Endothelial cell of umbilical vein (primary cell): ENCODE data around the gene CCDC120. TPM values are rescaled to one million over a fixed set of nuclear protein-coding genes. Genes with fewer than 3 reads are reported as not detected.

ENCODE experiments used
- BruUV-seq: library from RNA; stranded (reverse); fragments of 400-500 nt; replicated peaks from 2 replicates; lab custom pipeline; 2021; lab: Mats Ljungman, UMichigan
- CTCF ChIA-PET: fragments of 300-600, 350-600 bp; sonication (Branson Sonifier 250); formaldehyde crosslinking; loops from one replicate; lab custom pipeline; 2021; ENCODE audit warnings: antibody characterized with exemption, inconsistent platforms; lab: Charles Lee
- POLR2A ChIA-PET: fragments of 300-600, 350-600 bp; sonication (Branson Sonifier 250); formaldehyde crosslinking; loops from one replicate; lab custom pipeline; 2021; ENCODE audit warnings: antibody characterized with exemption, inconsistent platforms; lab: Charles Lee
- DNase-seq: peaks from one replicate; pipeline ENCODE4 v3.0.0-alpha.2; 2011; ENCODE audit warnings: low read depth, low spot score
- FAIRE-seq: peaks from 2 replicates; lab custom pipeline; 2011; peaks lifted over from hg19 to GRCh38; lab: Jason Lieb, UNC
- H2AFZ ChIP-seq: 2 replicates; pipeline ENCODE4 v1.6.0; 2012; ENCODE audit warnings: low read depth, low read length, control low read depth, inconsistent platforms
- H3K27ac ChIP-seq: 2 replicates; pipeline ENCODE4 v1.5.1; 2011; ENCODE audit warnings: low read depth, mild to moderate bottlenecking, control low read depth, low read length, moderate library complexity; ENCODE audit not compliant: insufficient read depth
- H3K27me3 ChIP-seq, 2 experiments: 2 replicates each; pipeline versions ENCODE4 v1.6.0 to v1.6.1; 2011; ENCODE audit warnings: low read length in 2 of 2, mixed read lengths in 1 of 2; ENCODE audit not compliant: control insufficient read depth in 2 of 2, insufficient read depth in 2 of 2
- H3K36me3 ChIP-seq, 2 experiments: 2 replicates in 1 of 2; 3 replicates in 1 of 2; pipeline ENCODE4 v1.5.1; 2011; ENCODE audit warnings: low read length in 2 of 2, mild to moderate bottlenecking in 1 of 2, moderate library complexity in 1 of 2; ENCODE audit not compliant: control insufficient read depth in 2 of 2, insufficient read depth in 2 of 2; ENCODE audit errors: extremely low read depth in 1 of 2
- H3K4me1 ChIP-seq: 3 replicates; pipeline ENCODE4 v1.5.1; 2011; ENCODE audit warnings: mild to moderate bottlenecking, low read length; ENCODE audit not compliant: control insufficient read depth, insufficient read depth; ENCODE audit errors: extremely low read depth
- H3K4me2 ChIP-seq: 2 replicates; pipeline ENCODE4 v1.6.1; 2011; ENCODE audit warnings: low read length, control low read depth, mixed read lengths; ENCODE audit not compliant: insufficient read depth
- H3K4me3 ChIP-seq, 3 experiments: fragments of 200-600 bp in 1 of 3; sonication (generic), shearing (Covaris generic) in 1 of 3; replicated peaks in 1 of 3; 2 replicates each; pipeline ENCODE4 v1.5.1; 2011 to 2016; ENCODE audit warnings: control low read depth in 3 of 3, low read length in 3 of 3, mild to moderate bottlenecking in 2 of 3, inconsistent platforms in 1 of 3, low read depth in 1 of 3, moderate library complexity in 1 of 3; ENCODE audit not compliant: insufficient read depth in 1 of 3
- H3K79me2 ChIP-seq: 2 replicates; pipeline ENCODE4 v1.6.0; 2012; ENCODE audit warnings: low read length, inconsistent platforms; ENCODE audit not compliant: control insufficient read depth, insufficient read depth
- H3K9ac ChIP-seq: replicated peaks from 2 replicates; pipeline ENCODE3; 2011; ENCODE audit warnings: low read length, control low read depth; ENCODE audit not compliant: insufficient read depth; ENCODE audit errors: extremely low read depth
- H3K9me1 ChIP-seq: replicated peaks from 3 replicates; pipeline ENCODE4 v1.6.0; 2011; ENCODE audit warnings: mild to moderate bottlenecking, low read length; ENCODE audit not compliant: control insufficient read depth, insufficient read depth; ENCODE audit errors: extremely low read depth
- H3K9me3 ChIP-seq: replicated peaks from 2 replicates; pipeline ENCODE4 v1.5.1; 2012; ENCODE audit warnings: low read length, inconsistent platforms; ENCODE audit not compliant: control insufficient read depth, insufficient read depth
- H4K20me1 ChIP-seq: replicated peaks from 2 replicates; pipeline ENCODE3; 2011; ENCODE audit warnings: mild to moderate bottlenecking, low read length; ENCODE audit not compliant: control insufficient read depth, insufficient read depth; ENCODE audit errors: extremely low read depth
- EZH2 ChIP-seq: IDR thresholded peaks from 2 replicates; pipeline ENCODE4 v1.6.1; 2012; ENCODE audit warnings: borderline replicate concordance, low read depth, mild to moderate bottlenecking, moderate library complexity, low read length, inconsistent platforms; ENCODE audit not compliant: severe bottlenecking
- FOS ChIP-seq: IDR thresholded peaks from 2 replicates; pipeline ENCODE4 v1.6.1; 2011; ENCODE audit warnings: mild to moderate bottlenecking, low read length, moderate library complexity, borderline replicate concordance; ENCODE audit not compliant: insufficient read depth
- GATA2 ChIP-seq: IDR thresholded peaks from 2 replicates; pipeline ENCODE4 v1.7.0; 2011; ENCODE audit warnings: low read depth, mild to moderate bottlenecking, moderate library complexity, mixed read lengths, low read length; ENCODE audit not compliant: insufficient read length, insufficient read depth
- JUN ChIP-seq: IDR thresholded peaks from 2 replicates; pipeline ENCODE4 v1.6.1; 2011; ENCODE audit warnings: borderline replicate concordance, low read depth; ENCODE audit not compliant: insufficient read length, insufficient read depth
- MYC ChIP-seq: IDR thresholded peaks from one replicate; pipeline ENCODE4 v1.6.1; 2011; ENCODE audit warnings: mild to moderate bottlenecking, low read depth, low read length
- POLR2A ChIP-seq: IDR thresholded peaks from 2 replicates; pipeline ENCODE4 v1.6.1; 2012; ENCODE audit warnings: low read depth, mild to moderate bottlenecking, control low read depth, low read length
- POLR2AphosphoS5 ChIP-seq: IDR thresholded peaks from 2 replicates; pipeline ENCODE4 v1.6.1; 2012; ENCODE audit warnings: low read depth, mild to moderate bottlenecking, control low read depth, low read length, moderate library complexity; ENCODE audit not compliant: insufficient read depth
- dilution Hi-C: fragments of 300-500 bp; cut with MboI; formaldehyde crosslinking; loops from one replicate; pipeline ENCODE4 v1.15.0; 2019; ENCODE audit warnings: low sequenced_read_pairs; ENCODE audit not compliant: extremely low pct_ligation_motif_present
- intact Hi-C: fragments of 100-400 bp; cut with micrococcal nuclease; formaldehyde crosslinking; loops from one replicate; pipeline ENCODE4 v1.10.0; 2022
- polyA plus RNA-seq, 4 experiments: library from polyadenylated mRNA; depleted of rRNA in 3 of 4; stranded (reverse) in 3 of 4; unstranded in 1 of 4; fragments of >200 nt; gene quantifications; 2 replicates each; pipeline versions ENCODE4 v1.2.1 to v1.2.3, GENCODE V29; 2011 to 2012; ENCODE audit warnings: missing spikeins in 1 of 4
- total RNA-seq: library from RNA; stranded (reverse); gene quantifications from 2 replicates; pipeline ENCODE4 v1.2.3, GENCODE V29; 2021
- TF ChIP-seq, protein P1 (sequence below): IDR thresholded peaks from 2 replicates; pipeline ENCODE4 v1.6.1; 2011; ENCODE audit not compliant: insufficient read depth, insufficient read length
- TF ChIP-seq, protein P2 (sequence below), 2 donors: IDR thresholded peaks; 1 replicate in 1 of 2; 2 replicates in 1 of 2; pipeline ENCODE4 v1.5.1; 2011; ENCODE audit warnings: low read length in 2 of 2, mild to moderate bottlenecking in 2 of 2, moderate library complexity in 2 of 2, control low read depth in 1 of 2, inconsistent platforms in 1 of 2, low read depth in 1 of 2; ENCODE audit not compliant: insufficient read depth in 1 of 2; ENCODE audit errors: extremely low read depth in 1 of 2

Gene CCDC120
- total and polyA plus RNA-seq, 2 donors (not counting 3 experiments of a cell fraction or from before 2014, with no cell fraction given) = 2.8 to 5.7 TPM

DNA sequence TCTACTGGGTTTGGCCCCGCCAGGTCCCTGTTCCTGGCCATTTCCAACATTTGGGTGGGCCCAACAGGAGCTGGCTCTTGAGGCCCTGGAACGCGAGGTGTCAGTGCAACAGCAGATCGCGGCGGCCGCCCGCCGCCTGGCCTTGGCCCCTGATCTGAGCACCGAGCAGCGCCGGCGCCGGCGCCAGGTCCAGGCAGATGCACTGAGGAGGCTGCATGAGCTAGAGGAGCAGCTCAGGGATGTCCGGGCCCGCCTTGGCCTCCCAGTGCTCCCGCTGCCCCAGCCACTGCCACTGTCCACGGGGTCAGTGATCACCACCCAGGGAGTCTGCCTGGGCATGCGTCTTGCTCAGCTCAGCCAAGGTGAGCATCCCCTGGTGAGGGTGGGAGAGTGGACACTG, 5.5 kb downstream of the CCDC120 start:
- H3K27ac ChIP-seq = no peak overlapping the region
- no peaks in the 10 kb centered on the region for H3K79me2 ChIP-seq
- DNase-seq (no peak), FAIRE-seq (no peak)
- TF ChIP-seq, protein P1, sequence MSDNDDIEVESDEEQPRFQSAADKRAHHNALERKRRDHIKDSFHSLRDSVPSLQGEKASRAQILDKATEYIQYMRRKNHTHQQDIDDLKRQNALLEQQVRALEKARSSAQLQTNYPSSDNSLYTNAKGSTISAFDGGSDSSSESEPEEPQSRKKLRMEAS = no peak
- TF ChIP-seq MYC = no peak
- no peak for TF ChIP-seq POLR2AphosphoS5
- no peak for TF ChIP-seq GATA2
- TF ChIP-seq, protein P2, sequence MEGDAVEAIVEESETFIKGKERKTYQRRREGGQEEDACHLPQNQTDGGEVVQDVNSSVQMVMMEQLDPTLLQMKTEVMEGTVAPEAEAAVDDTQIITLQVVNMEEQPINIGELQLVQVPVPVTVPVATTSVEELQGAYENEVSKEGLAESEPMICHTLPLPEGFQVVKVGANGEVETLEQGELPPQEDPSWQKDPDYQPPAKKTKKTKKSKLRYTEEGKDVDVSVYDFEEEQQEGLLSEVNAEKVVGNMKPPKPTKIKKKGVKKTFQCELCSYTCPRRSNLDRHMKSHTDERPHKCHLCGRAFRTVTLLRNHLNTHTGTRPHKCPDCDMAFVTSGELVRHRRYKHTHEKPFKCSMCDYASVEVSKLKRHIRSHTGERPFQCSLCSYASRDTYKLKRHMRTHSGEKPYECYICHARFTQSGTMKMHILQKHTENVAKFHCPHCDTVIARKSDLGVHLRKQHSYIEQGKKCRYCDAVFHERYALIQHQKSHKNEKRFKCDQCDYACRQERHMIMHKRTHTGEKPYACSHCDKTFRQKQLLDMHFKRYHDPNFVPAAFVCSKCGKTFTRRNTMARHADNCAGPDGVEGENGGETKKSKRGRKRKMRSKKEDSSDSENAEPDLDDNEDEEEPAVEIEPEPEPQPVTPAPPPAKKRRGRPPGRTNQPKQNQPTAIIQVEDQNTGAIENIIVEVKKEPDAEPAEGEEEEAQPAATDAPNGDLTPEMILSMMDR (IDR thresholded peaks at IDR 0.05; ENCODE audit: extremely low read depth in 1 of 2, insufficient read depth in 1 of 2, low read depth in 1 of 2, low read length in 2 of 2) = no peak
- TF ChIP-seq FOS = no peak
- no peak for TF ChIP-seq POLR2A
- TF ChIP-seq JUN = no peak
- TF ChIP-seq EZH2 = no peak
- intact Hi-C loops (no loop called here), dilution Hi-C loops (no loop called here)
- H3K27me3 ChIP-seq = no peaks in the 10 kb centered on the region
- H3K9me3 ChIP-seq = no peaks in the 10 kb centered on the region
- ChIA-PET POLR2A (no interaction called here), CTCF (no interaction called here)
- no peak overlapping the region for H3K4me2 ChIP-seq
- H2AFZ ChIP-seq = no peak overlapping the region
- no peaks in the 10 kb centered on the region for H4K20me1 ChIP-seq
- no peak overlapping the region for H3K9ac ChIP-seq
- BruUV-seq = no TSS peak
- H3K36me3 ChIP-seq = peaks cover 0 to 2% of the 10 kb centered on the region in 2 experiments
- H3K9me1 ChIP-seq = no peaks in the 10 kb centered on the region
- H3K4me1 ChIP-seq = peaks cover 7% of the 10 kb centered on the region
- no peak overlapping the region for H3K4me3 ChIP-seq
